Skeletal muscle cell (primary cell): Measurements from ENCODE around the gene VWC2L.
A peak's percentile ranks its signal among the peaks of the same experiment; 100 is the strongest.

ENCODE experiments used
- DNase-seq: peaks from one replicate; pipeline ENCODE4 v3.0.0-alpha.2; 2010; ENCODE audit warnings: low read depth
- H3K4me3 ChIP-seq: 2 replicates; pipeline ENCODE4 v1.5.1; 2011; ENCODE audit warnings: low read depth, mild to moderate bottlenecking, control low read depth, low read length, moderate library complexity

Gene VWC2L

DNA sequence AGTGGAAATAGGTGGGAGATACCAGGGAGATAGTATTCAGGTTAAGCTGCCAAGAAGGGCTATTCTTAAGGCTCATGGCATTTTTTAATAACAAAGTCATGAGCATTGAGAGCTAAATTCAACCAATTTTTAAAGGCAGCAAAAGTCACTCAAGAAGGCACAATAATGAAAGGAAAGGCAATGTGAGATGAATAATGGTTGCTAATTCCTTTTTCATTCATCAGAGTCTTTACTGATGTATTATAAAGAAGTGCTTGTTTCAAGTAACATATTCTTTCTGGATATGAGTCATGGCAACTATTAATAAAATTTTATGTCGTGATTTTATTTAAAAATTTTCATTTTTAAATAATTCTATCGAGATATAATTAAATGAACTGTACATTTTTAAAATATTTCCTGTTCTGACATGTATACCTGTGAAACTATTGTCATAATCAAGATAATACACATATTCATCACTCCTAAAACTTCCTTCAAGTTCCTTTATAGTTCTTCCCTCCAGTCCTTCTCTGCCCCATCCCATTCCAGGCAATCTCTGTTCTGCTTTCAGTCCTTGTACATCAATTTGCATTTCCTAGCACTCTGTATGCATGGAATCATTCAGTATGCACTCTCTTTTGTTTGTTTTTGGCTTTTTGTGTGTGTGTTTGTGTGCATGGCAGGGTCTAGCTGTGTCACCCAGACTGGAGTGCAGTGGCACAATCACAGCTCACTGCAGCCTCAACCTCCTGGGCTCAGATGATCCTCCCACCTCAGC lies 40.8 kb downstream of the VWC2L start:
- no peak for DNase-seq

DNA sequence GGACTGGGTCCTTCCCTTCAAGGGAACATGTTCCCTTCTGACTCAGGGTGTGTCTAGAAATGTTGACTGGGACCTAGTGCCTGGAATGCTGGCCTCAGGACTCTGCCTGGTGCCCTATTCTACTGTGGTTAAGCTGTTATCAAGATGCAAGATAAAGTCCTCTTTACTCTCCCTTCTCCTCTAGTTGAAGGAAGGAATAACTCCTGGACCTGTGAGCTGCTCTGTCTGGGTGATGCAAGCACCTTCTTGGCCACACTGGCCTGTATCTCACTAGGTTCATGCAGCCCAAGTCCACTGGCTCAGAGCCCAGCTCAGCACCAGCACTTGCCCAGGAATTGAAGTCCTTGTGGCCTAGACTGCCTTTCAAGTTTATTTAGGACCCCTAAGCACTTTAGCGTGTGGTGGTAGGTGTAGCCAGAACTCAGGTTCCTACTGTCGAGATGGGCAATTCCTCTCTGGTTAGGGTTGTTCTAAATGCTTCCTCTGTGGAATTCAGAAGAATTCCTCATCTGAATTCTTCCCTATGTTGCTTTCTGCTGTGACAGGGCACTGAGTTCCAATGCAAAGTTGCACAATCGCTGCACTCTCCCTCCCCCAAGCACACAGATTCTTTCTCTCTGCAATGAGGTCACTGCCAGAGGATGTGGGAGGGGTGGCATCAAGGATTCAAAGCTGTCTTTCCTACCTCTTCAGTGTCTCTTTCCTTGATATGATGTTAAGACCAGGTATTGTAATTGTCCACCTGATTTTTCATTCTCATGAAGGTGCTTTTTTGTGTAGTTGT lies 54.7 kb downstream of the VWC2L start:
- no peak overlapping the region for H3K4me3 ChIP-seq
- DNase-seq = no peak

More for the DNA sequence above, 40.8 kb downstream of the VWC2L start:
- H3K4me3 ChIP-seq = no peak overlapping the region

DNA sequence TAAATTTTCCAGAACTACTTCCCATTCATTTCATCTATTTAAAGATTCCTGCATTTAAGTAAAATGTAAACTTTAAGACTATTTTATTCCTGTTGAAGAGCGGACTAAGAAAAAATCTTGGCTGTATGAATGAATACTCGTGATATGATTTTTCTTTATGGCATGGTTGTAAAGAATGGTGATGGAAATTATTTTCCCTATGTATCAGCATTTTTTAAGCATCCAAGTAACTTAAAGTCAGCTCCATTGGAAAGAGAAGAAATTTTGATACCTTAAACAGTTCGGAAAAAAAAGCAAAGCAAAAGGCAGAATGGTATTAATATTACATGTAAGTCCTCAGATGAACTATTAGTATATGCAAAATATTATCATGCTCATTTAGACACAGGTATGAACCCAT lies 58.9 kb downstream of the VWC2L start:
- DNase-seq = no peak
- H3K4me3 ChIP-seq = no peak overlapping the region

DNA sequence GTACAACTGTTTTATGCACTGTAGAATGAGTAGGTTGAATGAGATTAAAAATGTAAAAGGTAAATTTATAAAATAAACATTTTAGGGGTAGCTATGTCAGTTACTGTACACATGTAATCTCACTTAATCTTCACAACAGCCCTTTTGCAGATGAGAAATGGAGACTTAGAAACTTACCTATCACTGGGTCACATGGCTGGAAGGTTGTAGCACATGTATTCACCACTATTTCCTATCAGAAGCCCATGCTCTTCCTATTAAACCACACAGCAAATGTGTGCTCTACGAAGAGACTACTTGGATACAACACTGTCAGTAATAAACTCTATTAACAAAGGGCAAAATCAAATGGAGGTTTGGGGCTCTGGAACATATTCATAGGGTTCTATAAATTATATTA lies 60.5 kb downstream of the VWC2L start:
- H3K4me3 ChIP-seq = no peak overlapping the region
- no peak for DNase-seq

DNA sequence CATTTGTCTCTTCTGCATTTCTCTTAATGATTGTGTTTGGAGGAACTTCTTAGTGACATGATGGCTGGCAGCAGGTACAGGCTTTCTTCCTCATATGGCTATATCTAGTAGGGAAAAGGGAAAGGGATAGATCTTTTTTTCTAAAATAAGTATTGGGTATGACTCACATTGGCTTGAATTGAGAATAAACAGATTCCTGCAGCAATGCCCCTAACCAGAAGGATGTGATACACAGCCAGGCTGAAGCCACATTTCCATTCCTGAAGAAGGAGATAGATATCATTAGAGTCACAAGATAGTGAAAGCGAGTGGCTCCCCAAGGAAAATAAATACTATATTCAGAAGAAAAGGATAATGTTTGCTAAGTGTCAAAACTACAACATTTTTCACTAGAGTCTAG lies 61.1 kb downstream of the VWC2L start:
- no peak for DNase-seq
- no peak overlapping the region for H3K4me3 ChIP-seq

DNA sequence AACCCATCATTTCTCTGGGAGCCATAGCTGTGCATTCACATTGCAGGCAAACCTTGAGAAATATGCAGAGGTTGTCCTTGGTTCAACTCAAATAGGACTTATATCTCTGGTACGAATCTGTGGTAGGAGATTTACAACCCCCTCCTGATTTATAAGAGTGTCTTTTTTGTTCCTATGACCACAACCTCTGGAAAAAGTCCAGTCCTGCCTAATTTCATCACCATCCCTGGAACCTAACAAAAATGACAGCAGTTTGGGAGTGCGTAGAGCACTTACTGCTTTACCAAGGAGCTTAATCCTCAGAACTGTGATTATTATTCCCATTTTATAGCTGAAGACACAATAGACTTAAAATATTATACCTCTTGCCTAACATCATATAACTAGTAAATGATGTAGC lies 66.5 kb downstream of the VWC2L start:
- no peak overlapping the region for H3K4me3 ChIP-seq
- DNase-seq = no peak

DNA sequence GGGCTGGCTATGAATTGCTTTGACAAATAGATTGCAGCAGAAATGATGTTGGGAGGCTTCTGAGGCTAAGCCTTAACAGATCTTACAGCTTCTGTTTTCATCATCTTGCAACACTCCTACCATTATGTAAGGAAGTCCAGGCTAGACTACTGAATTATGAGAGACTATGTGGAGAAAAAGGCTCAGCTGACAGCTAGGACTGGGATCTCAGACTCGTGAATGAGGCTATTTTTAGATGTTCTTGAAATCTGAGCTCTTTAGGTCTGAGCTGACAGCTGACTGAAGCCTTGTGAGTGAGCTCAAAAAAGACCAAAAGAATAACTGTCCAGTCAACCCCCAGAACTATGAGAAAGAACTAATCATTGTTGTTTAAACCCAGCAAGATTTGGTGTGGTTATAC lies 70.3 kb downstream of the VWC2L start:
- H3K4me3 ChIP-seq = no peak overlapping the region
- peak; percentile 23 for DNase-seq

DNA sequence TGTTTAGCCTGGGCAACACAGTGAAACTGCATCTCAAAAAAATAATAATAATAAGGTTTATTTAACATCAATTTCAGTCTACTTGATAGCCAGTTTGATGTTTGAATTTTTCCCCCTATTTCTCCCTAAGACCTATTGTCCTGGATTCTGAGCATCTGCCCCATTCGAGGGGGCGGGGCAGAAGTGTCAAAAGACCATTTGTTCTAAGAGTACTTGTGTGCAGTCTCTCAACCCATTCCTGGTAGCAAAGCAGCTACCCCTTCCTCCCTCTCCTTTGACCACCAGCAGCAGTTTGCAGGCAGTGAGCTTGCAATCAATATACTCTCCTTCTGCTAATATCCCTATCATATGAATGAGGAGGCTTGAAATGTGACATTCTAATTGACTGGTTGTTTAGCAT lies 71.9 kb downstream of the VWC2L start:
- no peak for DNase-seq
- H3K4me3 ChIP-seq = no peak overlapping the region

DNA sequence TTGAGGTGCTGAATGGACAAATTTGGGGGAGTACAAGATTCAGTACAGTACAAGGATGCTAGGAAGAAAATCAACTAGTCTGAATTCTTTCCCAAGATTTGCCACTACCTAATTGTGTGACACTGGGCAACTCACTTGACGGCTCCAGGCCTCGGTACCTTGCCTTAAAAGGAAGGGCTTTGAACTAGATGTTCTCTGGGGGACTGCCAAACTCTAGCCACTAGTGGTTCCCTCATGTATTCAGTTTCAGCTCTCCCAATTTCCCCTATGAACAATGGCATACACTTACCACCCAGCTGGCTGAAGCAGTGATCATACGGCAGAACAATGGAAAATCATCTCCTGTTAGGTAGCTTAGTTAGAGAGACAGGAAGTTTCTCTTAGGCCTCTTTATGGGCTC lies 73.4 kb downstream of the VWC2L start:
- H3K4me3 ChIP-seq = no peak overlapping the region
- DNase-seq = no peak

DNA sequence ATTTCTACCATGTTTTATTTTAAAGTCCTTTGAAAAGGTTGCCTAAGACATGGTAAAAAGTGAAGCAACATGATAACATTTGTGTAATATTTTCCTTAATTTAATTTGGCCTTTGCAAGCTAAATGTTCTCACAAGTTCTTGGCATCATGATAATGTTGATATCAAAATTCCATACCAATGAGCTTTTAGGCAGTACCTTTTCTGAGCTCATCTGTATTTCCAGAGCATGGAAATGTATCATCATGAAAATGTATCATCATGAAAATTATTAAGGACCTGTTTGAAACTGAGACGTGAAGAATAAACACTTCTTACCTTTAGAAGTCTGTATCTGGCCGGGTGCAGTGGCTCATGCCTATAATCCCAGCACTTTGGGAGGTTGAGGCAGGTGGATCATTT lies 73.8 kb downstream of the VWC2L start:
- DNase-seq = no peak
- no peak overlapping the region for H3K4me3 ChIP-seq

DNA sequence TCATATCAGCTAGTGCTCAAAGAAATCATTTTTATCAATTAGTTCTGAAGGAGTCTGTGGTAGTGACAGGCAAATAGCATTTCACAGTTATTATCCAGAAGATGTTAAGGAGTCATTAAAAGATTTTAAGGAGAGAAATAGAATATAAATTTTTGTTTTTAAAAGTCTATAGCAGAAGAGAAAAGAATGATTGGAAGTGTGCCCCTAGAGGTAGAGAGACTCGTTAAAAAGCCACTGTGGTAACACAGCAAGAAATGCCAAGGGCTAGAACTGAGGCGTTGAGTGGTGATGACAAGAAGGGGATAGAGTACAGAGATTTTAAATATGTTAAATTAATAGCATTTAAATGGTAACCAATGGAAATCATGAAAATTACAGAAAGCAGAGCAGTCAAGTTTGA lies 78.3 kb downstream of the VWC2L start:
- H3K4me3 ChIP-seq = no peak overlapping the region
- no peak for DNase-seq

DNA sequence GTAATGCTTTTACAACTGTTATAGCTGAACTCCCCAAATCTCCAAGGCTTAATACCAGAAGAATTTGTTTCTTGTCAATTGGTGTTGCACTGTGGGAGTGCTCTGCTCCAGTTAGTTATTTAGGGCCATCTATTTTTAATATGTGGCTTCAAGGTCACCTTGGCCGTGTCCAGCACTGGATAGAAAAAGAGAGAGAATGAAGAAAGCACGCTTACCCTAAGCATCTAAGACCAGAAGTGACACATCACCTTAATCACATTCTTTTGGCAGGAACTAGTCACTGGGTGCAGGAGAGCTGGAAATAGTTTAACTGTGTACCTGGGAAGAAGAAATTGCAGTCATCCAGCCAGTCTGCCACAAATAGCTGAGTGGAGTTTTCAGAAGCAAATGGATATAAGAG lies 78.8 kb downstream of the VWC2L start:
- DNase-seq = no peak
- H3K4me3 ChIP-seq = no peak overlapping the region

DNA sequence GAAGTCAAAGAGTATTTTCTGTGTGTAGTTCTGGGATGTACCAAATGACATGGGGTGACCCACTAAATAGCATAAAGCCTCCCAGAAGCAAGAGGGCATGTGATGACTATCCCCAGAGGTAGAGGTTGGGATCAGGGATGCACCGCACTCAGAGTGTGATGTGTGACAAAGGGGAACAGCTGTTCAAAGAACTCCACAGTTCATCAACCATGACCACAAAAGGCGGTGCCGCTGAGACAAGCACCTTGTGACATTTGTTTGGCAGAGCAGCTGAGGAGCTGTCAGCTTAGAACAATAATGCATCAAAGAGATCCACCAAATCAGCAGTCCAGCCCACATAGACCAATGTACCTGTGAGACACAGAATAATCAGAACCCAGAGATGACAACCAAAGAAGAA lies 81.3 kb downstream of the VWC2L start:
- no peak overlapping the region for H3K4me3 ChIP-seq
- no peak for DNase-seq

DNA sequence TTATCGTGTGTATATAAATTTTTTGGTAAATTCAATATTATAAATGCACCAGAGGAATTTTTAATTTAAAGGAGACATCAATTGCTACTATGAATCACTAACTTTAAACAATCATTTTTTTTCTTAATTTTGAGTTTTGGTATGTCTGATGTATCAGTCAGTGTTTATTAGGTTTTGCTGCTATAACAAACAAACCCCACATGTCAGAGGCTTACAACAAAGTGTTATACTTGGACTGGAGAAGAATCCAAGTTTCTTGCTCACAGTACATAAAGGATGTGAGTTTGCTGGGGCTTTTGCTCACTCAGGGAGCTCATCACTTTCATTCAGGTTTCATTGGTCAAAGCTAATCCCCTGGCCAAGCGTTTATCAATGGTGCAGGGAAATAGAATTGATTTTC lies 81.8 kb downstream of the VWC2L start:
- DNase-seq = no peak
- no peak overlapping the region for H3K4me3 ChIP-seq

DNA sequence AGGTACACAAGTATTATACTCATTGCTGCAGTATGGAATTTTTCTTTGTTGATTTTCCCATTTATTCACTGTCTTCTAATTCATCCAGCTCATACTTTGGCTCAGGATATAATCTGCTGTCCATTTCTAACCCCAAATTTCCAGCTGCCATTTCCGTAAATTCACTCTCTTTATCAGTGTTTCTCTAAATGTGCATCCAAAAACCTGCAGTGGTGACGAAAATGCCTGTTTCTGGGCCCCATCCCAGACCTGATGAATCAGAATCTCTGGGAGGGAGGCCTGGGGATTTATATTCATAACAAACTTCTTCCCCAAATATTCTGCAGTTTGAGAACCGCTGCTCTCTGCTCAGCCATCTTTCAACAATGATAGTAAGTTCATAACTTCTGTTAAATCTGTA lies 86.6 kb downstream of the VWC2L start:
- H3K4me3 ChIP-seq = no peak overlapping the region
- no peak for DNase-seq

DNA sequence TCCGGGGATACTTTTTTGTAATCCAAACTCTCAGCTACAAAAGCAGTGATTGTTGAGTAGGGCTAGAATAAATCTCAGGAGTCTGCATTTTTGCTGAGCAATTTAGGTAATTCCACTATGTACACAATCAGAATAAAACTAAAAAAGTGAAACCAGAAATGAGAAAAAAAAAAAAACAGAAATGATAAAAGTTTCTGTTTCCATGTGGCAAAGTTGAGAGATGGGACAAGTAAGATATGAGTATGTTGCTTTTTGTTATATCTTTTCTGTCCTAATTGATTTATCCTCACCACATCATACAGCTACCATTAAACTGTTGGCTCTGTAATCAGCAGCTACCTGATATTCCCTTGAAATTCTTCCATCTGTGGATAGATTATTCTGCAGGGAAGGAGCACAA lies 92.7 kb downstream of the VWC2L start:
- no peak for DNase-seq
- no peak overlapping the region for H3K4me3 ChIP-seq

DNA sequence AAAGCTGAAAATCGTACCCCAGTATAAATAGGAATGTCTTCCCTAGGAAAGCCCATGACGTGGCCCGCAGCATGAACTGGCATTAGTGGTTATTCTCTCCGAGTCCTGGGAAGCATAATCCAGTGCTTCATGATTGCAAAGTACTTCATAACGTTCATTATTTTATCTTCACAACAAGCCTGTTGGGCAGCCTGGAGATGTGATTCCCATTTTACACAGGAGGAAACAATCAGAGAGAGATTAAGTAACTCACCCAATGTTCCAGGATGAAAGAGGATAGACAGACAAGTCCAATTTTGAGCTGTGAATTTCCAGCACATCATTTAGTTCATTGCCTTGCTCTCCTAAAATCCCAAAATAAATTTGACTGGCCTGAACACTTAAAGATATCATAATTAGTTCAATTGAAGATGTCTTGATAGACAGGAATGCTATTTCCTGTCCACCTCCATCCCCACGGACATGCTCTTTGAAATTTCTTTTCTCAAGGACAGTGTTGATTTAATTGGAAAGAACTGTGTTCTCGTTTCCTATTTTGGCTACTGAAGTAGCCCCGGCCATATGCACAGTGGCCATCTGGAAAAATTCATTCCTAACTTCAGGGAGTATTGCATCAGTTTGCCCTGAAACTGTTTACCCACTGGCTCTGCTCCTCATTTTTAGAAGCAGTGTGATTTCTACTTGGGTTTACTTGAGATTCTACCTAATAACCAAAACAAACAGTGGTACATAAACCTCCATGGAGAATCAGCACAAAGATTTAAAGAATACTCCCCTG lies 93.9 kb downstream of the VWC2L start:
- no peak overlapping the region for H3K4me3 ChIP-seq

DNA sequence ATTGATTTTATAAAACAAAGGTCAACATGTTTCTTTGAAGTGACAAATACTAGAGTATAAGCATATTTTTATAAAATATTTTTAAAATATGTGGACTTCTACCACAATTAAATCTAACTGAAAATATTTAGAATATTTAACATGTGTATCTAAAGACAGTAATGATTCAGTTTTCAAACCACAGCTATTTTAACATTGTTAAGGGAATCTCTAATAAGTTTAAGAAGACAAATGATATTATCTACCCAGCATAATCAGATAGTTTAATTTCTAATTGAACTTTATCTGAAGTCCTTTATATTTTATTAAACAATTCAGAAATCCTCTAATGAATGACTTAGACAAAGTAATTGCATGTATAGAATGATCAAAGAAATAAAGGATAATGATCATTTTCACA lies 96.2 kb downstream of the VWC2L start:
- H3K4me3 ChIP-seq = no peak overlapping the region
- no peak for DNase-seq

More for the DNA sequence above, 93.9 kb downstream of the VWC2L start:
- DNase-seq = no peak

DNA sequence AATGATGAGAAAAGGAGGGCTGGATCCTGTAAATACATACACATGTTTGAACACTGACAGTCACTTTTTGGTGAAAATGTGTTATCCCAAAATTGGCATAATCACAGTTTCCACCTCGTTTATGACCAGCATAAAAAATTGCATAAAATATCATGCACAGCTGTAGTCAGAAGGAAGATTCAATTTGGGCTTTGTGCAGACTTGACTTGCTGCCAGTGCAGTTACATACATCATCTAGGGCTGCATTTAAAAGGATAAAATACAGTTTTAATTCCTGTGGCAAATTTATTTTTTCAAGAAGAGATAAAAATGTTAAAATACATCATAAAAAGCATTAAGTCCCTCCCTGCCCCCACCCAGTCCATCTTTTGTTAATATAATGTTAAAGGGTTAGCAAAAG lies 103.8 kb downstream of the VWC2L start:
- no peak for DNase-seq
- no peak overlapping the region for H3K4me3 ChIP-seq

DNA sequence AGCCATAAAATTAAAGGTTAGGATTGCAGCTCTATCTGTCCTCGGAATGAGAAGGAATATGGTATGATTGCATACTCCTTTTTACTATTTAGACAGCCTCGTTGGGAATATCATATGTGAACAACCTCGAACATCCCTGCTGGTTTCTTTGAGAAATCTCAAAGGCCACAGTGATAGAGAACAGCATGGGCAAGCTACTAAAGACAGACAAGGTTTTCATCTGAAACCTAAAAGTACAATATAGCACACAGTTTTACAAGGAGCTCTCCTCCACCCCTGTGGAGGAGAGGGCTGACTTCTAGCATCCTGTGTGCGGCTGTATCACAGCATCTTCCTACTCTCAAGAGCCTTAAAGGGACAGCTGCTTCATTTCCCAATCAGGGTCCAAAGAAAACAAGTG lies 104.3 kb downstream of the VWC2L start:
- H3K4me3 ChIP-seq = no peak overlapping the region
- no peak for DNase-seq
